SW480 (cell line): ENCODE measurements around the gene ERBB2.
"Not testable (repeated sequence)": the region's sequence is repeated elsewhere in the genome, so short reads cannot be mapped to it uniquely, and the experiment has no call there.

Source experiments
- DNase-seq: peaks from one replicate; pipeline ENCODE4 v3.0.0-alpha.2; 2016; ENCODE audit warnings: low spot score

ERBB2 gene

DNA sequence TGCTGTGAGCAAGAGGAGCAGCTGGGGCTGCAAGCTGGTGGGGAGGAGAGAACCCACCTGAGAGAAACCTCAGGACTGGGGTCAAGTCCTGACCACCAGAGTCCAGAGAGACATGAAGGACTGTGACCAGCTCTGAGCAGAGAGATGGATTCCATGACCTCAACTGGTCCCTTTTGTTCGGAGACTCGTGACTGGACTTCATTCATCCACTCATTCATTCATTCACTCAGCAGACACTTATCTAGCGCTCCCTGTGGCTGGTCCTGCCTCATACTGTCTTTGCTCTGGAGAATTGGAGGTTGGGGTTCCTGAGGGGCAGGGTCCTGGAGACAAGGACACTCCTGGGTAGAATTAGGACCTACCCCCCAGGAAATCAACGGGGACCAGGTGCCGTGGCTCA is 4.0 kb downstream of the ERBB2 start:
- DNase-seq: no peak

DNA sequence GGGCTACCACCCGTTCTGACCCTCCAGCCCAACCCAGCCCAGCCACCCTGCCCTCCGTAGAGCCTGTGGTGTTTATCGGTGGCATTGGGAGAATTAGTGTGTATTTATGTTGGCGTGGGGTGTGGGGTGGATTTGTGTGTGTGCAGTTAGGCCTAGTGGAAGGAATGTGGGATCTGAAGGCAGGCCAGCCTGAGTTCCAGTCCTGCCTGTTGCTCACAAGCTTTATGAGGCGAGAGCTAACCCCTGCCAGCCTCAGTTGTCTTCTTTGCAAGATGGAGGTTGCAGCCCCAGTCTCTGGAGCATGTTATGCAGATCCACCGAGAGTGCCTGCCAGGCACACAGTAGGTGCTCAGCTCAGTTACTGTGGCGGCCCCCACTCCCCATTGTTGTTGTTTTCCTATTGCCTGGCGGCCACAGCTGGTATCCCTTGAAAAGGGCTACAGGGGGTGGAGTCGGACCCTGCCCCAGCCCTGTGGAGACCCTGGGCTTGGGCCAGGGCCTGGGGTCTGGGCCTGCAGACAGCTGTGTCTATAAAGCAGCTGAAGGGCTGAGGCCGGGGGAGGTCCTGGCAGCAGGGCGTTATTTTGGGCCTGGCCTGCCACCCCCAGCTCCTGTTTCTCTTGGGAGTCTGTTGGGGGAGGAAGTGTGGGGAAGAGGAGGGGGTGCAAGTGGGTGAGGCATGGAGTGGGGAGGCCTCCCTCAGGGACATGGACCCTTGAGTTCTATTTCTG is 5.1 kb downstream of the ERBB2 start:
- DNase-seq: no peak

DNA sequence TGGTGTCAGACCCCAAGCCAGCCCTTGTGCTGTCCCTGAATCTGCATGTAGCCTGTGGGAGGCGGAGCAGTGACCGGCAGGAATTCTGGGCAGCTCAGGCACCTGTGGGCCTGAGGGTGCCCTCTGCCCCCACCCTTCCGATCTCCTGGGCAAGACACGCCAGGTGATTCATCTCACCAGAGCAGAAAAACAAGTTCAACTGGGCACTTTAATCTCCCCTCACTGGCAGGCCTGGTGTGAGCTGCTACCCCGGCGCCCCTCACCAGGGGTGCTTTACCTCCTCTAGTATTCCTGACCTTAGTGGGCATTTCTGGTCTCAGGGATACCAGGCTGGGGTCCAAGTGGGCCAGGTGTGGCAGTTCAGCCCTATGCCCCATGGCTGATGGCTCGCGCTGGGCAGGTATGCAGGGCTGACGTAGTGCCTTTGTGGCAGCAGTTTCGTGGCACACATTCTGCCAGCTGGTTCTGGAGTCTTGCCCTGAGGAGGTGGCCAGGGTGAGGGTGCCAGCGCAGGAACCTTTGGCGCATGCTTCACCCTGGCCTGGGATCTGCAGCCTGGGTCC is 6.0 kb downstream of the ERBB2 start:
- peak; percentile 78 for DNase-seq

DNA sequence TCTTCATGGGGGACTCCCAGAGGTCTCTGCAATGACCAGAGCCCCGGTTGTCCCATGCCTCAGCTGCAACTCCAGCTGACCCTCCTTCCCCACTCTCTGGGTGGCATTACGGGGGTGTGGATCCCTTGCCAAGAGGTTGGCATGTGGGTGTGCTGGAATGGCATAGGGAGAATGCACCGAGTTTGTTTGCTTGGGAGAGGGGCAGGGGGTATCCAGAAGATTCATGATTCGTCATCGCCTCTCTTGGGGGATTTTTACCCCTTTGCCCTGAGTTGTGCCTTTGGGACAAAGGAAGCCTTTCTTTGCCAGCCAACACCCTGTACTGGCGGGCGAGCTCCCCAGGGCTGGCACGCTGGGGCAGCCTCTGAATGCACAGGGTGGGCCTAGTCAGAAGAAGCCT is 6.5 kb downstream of the ERBB2 start:
- no peak for DNase-seq

DNA sequence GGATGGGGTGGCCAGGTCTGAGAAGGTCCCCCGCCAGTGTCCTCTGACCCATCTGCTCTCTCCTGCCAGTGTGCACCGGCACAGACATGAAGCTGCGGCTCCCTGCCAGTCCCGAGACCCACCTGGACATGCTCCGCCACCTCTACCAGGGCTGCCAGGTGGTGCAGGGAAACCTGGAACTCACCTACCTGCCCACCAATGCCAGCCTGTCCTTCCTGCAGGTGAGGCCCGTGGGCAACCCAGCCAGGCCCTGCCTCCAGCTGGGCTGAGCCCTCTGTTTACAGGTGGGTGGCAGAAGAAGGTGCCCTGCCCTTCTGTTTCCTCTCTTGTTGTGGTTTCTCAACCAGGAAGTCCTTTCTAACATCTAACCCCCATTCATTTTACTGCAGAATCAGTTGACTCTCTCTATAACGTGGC is 7.1 kb downstream of the ERBB2 start:
- peak; percentile 57 for DNase-seq

DNA sequence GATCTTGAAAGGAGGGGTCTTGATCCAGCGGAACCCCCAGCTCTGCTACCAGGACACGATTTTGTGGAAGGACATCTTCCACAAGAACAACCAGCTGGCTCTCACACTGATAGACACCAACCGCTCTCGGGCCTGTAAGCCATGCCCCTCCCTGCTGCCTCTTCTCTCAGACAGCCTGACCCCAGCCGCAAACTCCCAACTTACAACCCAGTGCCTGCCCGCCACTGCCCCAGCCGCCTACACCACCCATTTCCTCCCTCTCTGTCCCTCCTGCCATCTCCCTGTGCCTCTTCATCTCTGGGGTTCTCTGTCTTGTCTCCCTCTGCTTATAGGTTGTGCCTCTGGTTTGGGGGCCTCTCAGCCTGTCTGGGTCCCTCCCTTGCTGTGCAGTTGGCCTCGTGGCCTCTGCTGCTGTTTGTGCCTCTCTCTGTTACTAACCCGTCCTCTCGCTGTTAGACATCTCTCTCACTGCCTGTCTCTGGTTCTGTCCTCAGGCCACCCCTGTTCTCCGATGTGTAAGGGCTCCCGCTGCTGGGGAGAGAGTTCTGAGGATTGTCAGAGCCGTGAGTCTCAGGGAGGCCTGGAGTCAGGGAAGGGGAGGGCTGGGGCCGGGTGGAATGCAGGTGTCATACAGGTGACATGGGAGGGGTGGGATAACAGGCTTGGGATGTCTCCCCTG is 9.6 kb downstream of the ERBB2 start:
- DNase-seq: no peak

DNA sequence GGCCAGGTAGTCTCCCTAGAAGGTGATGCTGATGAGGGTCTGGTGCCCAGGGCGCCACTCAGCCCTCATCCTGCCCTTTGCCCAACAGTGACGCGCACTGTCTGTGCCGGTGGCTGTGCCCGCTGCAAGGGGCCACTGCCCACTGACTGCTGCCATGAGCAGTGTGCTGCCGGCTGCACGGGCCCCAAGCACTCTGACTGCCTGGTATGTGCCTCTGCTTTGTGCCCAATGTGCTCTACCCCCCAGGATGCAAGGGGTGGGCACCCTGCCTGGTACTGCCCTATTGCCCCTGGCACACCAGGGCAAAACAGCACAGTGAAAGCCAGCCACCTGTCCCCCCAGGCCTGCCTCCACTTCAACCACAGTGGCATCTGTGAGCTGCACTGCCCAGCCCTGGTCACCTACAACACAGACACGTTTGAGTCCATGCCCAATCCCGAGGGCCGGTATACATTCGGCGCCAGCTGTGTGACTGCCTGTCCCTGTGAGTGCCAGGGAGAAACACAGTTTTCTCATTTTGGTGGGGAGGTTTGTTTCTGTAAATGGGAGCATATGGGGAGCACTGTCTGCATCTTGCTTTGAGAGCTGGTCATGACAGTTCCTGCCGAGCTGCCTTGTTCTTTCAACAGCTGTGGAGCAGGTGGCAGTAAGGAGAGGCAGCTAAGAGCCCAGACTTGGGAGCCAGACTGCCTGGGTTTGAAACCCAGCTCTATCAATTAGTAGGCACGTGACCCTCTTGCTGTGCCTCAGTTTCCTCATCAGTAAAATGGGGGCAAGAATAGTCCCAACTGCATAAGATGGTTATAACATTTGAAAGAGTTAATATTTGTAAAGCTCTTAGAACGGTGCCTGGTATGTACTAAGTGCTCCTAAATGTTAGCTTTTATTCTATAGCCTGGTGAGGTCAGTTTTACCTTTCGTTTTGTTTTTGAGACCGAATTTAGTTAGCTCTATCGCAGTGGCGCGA is 10.4 kb downstream of the ERBB2 start:
- DNase-seq: no peak

DNA sequence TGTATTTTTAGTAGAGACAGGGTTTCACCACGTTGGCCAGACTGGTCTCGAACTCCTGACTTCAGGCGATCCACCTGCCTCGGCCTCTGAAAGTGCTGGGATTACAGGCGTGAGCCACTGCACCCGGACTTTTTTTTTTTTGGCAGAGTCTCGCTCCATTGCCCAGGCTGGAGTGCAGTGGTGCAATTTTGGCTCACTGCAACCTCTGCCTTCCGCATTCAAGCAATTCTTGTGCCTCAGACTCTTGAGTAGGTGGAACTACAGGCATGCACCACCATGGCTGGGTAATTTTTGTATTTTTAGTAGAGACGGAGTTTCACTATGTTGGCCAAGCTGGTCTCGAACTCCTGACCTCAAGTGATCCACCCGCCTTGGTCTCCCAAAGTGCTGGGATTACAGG is 11.2 kb downstream of the ERBB2 start:
- not testable (repeated sequence) for DNase-seq

DNA sequence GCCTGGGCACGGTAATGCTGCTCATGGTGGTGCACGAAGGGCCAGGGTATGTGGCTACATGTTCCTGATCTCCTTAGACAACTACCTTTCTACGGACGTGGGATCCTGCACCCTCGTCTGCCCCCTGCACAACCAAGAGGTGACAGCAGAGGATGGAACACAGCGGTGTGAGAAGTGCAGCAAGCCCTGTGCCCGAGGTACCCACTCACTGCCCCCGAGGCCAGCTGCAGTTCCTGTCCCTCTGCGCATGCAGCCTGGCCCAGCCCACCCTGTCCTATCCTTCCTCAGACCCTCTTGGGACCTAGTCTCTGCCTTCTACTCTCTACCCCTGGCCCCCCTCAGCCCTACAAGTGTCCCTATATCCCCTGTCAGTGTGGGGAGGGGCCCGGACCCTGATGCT is 12.0 kb downstream of the ERBB2 start:
- DNase-seq: no peak

DNA sequence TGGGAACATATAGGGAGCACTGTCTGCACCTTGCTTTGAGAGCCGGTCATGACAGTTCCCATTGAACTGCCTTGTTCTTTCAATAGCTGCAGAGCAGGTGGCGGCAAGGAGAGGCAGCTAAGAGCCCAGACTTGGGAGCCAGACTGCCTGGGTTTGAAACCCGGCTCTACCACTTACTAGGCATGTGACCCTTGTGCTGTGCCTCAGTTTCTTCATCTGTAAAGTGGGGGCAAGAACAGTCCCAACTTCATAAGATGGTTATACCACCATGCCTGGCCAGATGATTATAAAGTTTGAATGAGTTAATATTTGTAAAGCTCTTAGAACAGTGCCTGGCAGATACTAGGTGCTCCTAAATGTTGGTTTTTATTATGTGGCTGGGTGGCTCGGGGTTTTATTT is 14.4 kb downstream of the ERBB2 start:
- DNase-seq: no peak

DNA sequence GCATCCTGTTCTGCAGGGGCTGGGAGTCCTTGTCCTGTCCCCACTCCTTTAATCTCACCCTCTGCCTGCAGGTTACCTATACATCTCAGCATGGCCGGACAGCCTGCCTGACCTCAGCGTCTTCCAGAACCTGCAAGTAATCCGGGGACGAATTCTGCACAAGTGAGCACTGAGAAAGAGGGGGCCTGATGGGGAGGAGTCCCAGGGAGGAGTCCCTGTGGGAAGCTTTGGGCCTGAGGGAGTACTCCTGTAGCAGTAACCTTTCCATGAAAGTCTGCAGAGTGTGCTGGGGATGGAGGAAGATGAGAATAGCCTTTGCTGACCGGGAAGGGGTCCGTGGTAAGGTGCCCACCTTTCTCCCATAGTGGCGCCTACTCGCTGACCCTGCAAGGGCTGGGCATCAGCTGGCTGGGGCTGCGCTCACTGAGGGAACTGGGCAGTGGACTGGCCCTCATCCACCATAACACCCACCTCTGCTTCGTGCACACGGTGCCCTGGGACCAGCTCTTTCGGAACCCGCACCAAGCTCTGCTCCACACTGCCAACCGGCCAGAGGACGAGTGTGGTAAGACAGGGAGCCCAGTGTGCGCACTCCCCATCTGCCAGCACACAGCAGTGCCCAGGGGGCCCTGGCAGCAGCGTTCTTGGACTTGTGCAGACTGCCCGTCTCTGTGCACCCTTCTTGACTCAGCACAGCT is 15.7 kb downstream of the ERBB2 start:
- DNase-seq: no peak

DNA sequence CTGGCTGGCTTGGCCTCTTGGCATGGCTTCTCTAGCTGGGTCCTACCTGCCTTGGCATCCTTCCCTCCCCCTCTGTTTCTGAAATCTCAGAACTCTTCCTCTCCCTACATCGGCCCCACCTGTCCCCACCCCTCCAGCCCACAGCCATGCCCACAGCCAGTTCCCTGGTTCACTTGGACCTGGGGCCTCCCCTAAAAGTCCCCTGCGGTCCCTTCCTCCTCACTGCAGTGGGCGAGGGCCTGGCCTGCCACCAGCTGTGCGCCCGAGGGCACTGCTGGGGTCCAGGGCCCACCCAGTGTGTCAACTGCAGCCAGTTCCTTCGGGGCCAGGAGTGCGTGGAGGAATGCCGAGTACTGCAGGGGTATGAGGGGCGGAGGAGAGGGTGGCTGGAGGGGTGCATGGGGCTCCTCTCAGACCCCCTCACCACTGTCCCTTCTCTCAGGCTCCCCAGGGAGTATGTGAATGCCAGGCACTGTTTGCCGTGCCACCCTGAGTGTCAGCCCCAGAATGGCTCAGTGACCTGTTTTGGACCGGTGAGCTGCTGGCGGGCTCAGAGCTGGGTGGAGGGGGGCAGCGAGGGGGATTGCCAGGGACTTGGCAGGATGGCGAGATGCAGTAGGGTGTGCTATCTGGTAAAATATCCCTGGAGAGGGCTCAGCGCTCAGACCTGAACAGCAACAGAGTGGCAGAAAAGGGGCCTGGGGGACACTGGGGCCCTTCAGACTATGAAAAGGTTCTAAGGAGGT is 16.4 kb downstream of the ERBB2 start:
- DNase-seq: no peak

DNA sequence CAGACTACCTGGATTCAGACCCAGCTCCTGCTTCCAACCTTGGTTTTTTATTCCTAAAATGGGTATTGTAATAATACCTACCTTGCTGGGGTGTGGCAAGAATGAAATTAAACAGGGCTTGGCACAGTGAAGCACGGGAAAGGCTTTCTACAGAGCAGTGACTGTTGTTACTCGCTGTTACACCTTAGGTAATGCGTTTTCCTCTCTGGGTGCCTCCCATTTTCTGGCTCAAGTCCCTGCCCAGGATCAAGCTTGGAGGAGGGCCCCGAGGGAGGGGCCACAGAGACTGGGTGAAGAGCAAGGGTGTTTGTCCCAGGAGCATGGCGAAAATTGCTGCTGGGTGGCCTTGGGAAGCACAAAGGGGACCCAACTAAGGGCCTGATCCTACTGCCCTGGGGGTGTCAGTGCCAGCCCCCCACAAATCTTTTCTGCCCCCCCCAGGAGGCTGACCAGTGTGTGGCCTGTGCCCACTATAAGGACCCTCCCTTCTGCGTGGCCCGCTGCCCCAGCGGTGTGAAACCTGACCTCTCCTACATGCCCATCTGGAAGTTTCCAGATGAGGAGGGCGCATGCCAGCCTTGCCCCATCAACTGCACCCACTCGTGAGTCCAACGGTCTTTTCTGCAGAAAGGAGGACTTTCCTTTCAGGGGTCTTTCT is 17.1 kb downstream of the ERBB2 start:
- no peak for DNase-seq

DNA sequence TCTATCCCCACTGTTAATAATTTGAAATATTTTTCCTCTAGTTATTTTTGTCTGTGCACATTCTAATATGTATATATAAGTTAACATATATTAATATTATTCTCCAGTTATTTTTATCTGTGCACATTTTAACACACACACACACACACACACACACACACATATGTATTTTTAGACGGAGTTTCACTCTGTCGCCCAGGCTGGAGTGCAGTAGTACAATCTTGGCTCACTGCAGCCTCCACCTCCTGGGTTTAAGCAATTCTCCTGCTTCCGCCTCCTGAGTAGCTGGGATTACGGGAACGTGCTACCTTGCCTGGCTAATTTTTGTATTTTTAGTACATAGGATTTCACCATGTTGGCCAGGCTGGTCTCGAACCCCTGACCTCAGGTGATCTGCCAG is 17.8 kb downstream of the ERBB2 start:
- DNase-seq: no peak

DNA sequence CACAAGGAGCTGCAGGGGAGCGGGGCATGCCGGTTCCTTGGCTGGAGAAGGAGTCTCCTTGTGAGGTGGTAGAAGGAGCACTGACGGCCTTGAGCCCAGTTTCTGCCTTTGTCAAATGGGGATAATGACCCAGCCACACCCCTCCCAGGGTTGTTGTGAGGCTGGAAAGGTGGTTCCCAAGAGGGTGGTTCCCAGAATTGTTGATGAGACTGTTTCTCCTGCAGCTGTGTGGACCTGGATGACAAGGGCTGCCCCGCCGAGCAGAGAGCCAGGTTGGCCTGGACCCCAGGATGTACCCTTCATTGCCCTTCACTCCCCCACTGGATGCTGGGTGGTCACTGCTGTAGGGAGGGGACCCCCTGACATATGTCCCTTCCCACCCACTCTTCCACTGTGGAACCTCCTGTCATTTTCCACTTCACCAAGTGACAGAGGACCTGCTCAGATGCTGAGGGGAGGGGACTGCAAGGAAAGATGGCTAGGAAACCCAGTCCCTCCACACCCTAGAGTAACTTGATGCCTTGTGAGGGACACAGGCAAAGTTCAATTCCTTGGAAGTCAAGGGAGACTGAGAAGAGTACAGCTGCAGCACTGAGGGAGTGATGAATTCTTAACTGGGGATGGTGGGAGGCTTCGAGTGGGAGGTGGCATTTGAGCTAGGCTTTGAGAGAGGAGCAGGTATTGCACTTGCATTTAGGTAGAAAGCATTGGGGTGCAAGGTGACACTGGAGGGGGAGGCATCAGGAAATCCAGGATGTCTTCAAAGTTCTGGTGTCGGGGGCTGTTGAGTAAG is 19.9 kb downstream of the ERBB2 start:
- DNase-seq: no peak

DNA sequence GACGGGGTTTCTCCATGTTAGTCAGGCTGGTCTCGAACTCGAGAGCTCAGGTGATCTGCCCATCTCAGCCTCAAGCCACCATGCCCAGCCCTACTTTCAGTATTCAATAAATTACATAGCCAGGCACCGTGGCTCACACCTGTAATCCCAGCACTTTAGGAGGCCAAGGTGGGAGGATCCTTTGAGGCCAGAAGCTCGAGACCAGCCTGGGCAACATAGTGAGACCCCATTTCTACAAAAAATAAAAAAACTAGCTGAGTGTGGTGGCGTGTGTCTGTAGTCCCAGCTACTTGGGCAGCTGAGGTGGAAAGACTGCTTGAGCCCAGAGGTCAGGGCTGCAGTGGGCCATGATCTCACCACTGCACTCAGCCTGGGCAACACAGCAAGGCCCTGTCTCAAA is 22.2 kb downstream of the ERBB2 start:
- DNase-seq: no peak

DNA sequence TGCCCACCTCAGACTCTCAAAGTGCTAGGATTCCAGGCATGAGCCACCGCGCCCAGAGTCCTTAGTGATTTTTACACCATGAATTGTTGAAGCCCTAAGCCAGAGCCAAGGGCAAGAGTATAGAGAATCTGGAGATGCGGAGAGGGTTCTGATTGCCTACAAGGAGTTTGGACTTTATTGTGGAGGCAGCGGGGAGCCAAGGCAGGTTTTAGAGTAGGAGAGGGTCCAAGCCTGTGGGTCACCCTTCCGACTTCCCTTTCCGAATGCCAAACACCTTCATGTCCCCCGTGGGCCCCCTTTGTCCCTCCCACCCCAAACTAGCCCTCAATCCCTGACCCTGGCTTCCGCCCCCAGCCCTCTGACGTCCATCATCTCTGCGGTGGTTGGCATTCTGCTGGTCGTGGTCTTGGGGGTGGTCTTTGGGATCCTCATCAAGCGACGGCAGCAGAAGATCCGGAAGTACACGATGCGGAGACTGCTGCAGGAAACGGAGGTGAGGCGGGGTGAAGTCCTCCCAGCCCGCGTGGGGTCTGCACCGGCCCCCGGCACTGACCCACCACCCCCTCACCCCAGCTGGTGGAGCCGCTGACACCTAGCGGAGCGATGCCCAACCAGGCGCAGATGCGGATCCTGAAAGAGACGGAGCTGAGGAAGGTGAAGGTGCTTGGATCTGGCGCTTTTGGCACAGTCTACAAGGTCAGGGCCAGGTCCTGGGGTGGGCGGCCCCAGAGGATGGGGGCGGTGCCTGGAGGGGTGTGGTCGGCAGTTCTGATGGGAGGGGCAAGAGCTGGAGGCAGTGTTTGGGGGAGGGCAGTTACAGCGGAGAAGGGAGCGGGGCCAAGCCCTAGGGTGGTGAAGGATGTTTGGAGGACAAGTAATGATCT is 23.3 kb downstream of the ERBB2 start:
- no peak for DNase-seq

DNA sequence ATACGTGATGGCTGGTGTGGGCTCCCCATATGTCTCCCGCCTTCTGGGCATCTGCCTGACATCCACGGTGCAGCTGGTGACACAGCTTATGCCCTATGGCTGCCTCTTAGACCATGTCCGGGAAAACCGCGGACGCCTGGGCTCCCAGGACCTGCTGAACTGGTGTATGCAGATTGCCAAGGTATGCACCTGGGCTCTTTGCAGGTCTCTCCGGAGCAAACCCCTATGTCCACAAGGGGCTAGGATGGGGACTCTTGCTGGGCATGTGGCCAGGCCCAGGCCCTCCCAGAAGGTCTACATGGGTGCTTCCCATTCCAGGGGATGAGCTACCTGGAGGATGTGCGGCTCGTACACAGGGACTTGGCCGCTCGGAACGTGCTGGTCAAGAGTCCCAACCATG is 24.9 kb downstream of the ERBB2 start:
- no peak for DNase-seq

DNA sequence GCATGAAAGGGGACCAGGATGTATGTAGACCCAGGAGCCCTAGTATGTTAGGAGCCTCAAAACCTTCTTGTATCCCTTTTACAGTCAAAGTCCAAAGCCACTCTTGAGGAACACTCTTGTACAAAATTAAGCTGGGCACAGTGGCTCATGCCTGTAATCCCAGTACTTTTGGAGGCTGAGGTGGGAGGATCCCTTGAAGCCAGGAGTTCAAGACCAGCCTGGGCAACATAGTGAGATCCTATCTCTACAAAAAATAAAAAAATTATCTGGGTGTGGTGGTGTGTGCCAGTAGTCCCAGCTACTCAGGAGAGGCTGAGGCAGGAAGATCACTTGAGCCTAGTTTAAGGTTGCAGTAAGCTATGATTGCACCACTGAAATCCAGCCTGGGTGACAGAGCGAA is 26.1 kb downstream of the ERBB2 start:
- DNase-seq: not testable (repeated sequence)
